ACHN (cell line): ENCODE data around the gene CTCFL.

ENCODE experiments used
- DNase-seq: peaks from one replicate; pipeline ENCODE4 v3.0.0-alpha.2; 2015
- in situ Hi-C: cut with HindIII; loops from 2 replicates; pipeline ENCODE4 v1.10.0; 2017; ENCODE audit warnings: low sequenced_read_pairs, low pct_ligation_motif_present, low pct_unique_long_range_greater_than_20kb

CTCFL gene

DNA sequence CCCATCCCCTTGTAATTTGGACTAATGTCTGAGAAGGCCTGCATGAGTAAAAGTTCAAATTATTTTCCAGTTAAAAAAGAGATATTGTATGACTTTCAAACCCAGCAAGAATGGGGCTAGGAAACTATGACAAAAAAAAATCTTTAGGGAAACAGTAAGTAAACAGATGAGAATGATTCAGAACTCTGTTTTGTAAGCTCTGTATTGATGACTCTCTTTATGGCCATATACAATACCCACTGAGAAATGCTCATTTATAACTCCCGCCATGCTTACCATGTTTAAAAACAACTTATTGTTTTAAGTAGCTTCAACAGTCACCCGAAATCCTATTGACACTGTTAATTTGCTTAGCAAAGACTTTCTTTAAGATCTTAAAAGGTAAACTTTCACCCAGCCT is 18.8 kb upstream of the CTCFL start:
- DNase-seq: no peak
- in situ Hi-C loops: no loop called here

DNA sequence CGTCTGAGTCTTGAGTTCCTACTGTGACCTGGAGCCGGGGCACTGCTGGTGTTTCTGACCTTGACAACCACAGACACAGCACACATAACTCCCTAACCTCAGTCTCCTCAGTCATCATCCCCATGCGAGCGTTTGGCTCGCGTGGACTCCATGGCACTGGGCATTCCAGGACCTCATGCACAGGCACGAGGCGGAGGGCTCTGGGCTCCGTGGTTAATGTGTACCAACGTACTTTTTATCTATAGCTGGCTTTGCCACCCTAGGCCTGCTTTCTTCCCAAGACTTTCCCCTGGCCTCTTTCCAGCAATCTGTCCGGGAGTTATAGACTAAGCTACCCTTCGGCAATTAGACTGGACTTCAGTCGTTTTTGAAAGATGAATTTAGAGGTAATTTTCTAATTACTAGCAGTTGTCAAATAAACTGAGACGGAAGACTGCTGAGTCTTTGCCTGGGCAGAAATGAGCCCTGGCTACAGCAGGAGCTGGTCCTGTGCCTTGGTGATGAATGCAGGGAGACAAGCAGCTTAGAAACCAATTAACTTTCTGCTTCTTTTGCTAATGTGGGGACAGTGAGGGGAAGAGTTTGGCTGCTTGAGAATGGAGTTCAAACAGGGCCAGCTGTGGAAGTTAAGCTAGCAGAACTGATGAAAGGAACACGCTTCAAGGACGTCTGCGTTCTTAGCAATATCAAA is 16.1 kb upstream of the CTCFL start:
- in situ Hi-C loops: no loop called here
- no peak for DNase-seq

DNA sequence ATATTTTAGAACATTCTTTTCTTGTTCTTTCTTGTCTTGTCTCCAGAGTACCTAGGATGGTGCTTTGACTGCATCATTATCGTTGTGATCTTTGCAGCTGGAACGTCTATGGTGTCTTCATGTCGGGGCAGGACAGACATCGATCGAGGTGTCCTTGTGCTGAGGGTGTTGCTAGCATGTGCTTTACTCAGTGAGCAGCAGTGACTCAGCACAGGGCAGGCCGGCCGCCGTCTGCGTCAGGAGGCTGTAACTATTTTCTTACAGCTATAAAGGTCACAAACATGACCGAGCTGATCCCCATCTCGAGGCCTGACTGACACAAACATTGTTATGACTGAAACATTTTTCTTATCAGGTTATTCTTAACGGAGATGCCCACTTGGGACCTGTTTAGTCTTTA is 14.9 kb upstream of the CTCFL start:
- no peak for DNase-seq
- in situ Hi-C loops: no loop called here

DNA sequence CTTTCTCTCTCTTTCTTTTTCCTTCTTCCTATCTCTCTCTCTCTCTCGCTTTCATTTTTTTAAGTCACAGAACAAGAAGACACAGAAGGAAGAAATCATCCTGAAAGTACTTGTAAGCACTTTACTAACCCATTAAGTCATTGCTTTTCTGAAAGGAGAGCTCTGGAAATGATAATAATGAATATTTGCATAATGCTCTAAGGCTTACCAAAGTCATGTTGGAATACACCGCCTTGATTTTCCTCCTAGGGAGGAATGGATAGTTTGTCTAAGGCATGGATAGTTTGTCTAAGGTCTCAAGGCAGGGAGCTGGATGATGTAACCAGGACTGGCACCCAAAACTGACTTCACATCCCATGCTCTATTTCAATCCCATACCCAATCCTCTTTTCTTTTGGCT is 12.9 kb upstream of the CTCFL start:
- DNase-seq: no peak
- in situ Hi-C loops: no loop called here

DNA sequence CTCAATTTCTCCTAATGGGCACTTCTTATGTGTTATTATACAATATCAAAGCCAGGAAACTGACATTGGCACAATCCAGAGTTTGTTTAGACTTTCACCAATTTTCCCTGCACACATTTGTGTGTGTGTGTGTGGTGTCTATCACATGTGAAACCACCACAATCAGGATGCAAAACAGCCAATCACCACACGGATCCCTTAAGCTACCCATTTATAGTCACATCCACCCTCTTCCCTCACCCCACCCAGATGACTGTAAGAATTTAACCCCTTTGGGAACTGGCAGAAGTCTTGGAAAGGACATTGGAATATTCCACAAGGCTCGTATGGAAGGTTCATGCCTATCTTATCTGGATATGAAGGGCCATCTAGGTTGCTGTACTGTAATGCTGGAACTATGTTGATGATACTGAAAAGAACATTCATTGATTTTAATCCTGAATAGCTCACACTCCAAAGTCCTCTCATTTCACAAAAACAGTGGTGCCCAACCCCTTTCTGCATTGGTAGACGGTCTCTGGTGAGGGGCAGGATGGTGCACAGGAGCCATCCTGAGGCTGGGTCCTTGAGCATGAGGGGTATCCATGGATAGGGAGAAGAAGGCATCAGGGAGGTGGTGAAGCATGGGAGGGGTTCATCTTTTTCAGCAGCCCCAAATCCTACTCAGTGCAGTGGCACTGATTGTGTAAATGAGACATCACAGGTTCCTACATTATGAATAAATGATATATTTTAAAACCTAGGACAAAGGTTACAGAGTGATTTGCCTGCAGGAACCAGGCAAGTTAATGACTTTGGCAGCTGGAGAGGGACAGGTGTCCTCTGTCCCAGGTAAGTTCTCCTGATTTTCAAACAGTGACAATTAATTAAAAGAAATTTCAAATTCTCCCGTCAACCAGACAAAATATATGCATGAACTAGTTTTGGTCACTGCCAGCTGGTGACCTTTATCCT is 12.1 kb upstream of the CTCFL start:
- in situ Hi-C loops: no loop called here
- no peak for DNase-seq

DNA sequence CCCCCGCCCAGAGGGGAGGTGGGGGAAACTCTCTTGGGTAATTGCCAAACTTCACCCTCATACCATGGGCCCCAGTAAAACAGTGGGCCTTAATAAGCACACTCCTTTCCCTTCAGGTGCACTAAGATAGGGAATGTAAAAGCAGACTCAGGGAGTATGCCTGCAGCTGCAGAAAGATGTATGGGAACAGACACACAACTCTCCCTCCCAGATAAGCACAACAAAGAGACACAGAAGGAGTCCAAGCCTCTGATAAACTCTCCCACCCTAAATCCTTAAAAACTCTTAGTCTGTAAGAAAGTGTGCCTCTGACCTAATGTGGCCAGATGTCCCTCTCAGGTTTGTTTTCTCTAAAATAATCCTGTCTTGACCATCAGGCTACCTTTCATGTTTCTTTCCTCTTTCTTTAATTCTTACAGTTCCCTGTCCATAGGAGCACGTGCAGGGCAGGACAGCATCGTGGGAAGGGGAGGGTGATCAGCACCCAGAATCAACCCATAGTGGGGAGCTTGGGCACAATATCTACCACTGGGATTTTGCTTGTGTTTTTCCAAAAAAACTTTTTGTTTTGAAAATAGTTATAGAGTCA is 11.3 kb upstream of the CTCFL start:
- no peak for DNase-seq
- in situ Hi-C loops: no loop called here

DNA sequence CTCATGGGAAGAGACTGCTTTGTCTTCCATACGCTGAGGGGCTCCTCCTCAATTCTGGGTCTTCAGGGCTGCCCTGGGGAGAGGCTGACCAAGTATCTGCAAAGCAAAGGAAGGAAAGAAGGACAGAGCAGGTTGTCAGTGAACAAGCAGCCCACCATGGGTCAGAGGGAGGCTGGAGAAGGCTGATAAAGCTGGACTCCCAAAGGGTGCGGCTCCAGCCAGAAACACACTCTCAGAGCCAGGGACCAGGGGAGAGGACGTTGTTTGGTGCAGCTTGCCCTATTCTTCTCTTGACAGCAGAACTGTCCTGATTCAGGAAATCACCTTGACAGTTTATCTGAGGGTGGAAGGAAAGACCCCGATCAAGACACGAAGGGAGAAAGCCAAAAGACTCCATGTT is 10.4 kb upstream of the CTCFL start:
- in situ Hi-C loops: no loop called here
- no peak for DNase-seq

DNA sequence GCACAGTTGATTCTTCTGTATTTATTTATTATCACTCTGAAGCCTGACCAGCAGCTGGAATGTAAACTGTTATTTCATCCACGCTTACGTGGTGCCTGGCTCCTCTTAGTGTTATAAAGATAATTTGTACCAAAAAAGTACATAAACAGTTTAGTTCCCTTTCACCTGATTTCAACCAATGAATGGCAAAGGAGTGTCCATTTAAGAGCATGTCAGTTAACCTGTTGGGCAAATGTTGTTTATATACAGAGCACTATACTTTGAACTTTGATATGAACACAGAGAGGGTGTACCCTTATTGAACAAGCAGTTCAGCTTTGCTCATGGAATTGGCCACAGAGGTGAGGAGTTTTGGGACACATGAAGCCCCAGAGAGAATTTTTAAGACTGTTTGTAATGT is 7.2 kb upstream of the CTCFL start:
- in situ Hi-C loops: no loop called here
- DNase-seq: no peak

DNA sequence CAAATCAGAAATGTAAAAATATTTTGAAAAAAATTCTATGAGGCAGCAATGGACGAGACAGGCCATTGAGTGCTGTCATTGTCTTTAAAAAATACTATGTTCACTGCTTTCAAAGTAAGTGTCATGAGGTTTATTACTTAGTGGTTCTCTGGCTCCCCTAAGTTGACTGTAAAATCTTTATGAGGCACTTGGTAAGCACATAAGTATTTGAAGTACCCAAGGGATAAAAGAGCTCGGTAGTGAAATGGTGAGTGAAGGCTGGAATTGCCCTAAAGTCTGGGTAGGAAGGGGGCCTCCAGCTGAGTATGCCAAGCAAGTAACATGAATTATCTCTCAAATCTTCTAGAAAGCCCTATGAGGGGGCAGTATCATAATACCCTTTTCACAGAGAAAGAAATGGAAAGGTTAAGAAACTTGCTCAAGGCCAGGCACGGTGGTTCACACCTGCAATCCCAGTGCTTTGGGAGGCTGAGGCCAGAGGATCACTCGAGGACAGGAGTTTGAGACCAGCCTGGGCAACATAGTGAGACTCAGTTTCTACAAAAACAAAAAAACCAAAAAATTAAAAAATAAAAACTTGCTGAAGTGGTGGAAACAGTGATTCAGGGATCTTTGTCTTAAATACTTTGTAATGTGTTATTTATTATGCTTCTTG is 5.5 kb upstream of the CTCFL start:
- in situ Hi-C loops: no loop called here
- DNase-seq: no peak

DNA sequence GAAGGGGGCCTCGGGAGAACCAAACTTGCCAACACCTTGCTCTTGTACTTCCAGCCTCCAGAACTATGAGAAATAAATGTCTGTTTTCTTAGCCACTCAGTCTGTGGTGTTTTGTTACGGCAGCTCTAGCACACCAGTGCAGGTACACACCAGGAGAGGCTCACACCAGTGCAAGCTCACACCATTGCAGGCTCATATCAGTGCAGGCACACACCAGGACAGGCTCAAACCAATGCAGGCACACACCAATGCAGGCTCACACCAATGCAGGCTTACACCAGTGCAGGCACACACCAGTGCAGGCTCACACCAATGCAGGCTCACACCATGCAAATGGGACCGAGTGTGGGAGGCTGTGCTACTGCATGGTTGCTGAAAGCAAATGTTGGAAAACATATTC is 4.9 kb upstream of the CTCFL start:
- in situ Hi-C loops: no loop called here
- no peak for DNase-seq

DNA sequence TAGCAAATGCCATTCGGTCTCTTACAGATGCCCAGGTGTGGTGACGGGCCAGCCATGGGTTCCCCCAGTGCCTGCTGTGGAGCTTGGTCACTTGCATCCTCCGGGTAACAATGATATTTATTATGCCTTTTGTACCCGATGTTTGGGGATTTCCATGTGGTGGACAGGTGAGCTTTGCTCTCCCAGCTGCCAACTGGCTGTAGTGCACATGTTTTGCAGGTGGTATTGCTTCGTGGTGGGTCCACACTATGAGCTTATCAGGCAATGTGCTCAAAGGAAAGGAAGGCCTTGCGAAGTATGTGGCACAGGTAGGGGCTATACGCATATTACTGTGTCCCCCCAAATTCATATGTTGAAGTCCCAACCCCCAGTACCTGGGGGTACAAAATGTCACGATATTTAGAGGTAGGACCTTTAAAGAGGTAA is 4.2 kb upstream of the CTCFL start:
- no peak for DNase-seq
- in situ Hi-C loops: no loop called here

DNA sequence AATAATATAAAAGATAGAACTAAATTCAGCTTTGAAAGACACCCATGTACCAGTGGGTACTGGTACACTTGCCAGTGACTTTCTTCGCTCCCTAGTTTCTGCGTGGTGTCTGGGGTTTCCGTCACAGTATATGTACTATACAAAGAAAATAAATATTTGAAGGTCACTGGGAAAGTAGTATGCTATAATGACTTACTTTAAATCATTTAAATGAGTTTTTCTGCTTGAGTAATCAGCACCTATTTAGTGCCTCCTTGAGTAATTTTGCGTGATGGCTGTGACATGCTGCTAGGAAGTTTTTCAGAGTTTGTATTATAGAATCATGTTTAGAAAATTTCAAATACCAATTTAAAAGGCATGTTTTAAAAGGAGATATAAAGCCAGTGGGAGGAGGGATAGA is 3.2 kb upstream of the CTCFL start:
- no peak for DNase-seq
- in situ Hi-C loops: no loop called here

DNA sequence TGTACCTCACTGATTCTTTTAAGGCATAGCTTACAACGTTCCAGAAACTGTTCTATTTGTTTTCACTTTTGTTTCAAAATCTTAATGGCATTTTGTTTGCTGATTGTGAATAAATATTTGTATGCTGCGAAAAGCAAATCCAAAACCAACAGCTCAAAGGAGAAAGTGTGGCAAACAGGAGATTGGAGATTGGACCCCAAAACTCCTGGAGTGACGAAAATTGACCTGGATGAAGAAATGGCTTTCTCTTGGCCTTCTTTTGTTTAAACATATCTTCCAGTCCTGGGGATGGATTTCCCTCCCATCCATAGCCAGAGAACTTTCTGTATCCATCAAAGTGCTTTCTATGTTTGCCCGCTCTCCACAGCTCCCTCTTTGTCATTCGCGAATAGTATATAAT is 2.8 kb upstream of the CTCFL start:
- in situ Hi-C loops: no loop called here
- no peak for DNase-seq

DNA sequence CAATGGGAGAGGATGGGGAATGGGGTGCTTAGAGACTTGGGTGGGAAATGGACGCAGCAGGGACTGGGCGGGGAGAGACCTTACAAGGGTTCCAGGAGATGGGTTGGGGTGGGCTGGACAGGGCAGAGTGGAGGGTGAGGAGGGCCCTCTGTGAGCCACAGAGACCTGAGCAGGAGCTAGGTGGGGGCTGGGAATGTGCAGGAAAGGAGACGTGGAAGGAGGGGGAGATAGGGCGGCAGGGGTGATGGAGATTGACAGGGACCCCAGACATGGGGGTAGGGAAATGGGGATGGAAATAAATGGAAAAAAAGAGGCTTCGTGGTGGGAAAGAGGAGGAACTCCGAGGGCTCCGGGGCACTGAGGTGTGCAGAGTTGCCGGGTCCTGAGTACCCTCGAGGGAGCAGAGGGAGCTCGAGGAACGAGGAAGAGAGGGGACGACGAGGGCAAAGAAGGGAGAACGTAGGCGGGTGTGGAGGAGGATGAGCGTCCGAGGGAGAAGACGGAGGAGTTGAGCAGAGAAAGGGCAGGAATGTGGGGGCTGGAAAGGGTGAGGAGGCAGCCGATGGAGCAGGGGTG is 2.0 kb upstream of the CTCFL start:
- no peak for DNase-seq
- in situ Hi-C loops: no loop called here

DNA sequence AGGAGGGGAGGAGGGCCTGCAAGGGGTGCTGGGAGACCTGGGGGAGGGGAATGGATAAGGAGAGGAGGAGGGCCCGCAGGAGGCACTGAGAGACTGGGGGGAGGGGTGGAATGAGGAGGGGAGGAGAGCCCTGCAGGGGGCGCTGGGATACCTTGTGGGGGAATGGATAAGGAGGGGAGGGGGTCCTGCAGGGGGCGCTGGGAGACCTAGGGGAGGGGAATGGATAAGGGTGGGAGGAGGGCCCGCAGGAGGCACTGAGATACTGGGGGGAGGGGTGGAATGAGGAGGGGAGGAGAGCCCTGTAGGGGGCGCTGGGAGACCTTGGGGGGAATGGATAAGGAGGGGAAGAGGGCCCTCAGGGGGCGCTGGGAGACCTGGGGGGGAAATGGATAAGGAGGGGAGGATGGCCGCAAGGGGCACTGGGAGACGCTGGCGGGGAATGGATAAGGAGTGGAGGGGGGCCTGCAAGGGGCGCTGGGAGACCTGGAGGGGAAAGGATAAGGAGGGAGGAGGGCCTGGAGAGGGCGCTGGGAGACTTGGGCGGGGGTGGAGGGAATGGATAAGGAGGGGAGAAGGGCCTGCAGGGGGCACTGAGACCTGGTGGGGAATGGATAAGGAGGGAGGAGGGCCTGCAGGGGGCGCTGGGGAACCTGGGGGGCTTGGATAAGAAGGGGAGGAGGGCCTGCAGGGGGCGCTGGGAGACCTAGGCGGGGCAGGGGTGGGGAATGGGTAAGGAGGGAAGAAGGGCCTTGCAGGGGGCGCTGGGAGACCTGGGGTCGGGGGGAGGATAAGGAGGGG is 1.3 kb upstream of the CTCFL start:
- in situ Hi-C loops: no loop called here
- DNase-seq: peak; percentile 40

DNA sequence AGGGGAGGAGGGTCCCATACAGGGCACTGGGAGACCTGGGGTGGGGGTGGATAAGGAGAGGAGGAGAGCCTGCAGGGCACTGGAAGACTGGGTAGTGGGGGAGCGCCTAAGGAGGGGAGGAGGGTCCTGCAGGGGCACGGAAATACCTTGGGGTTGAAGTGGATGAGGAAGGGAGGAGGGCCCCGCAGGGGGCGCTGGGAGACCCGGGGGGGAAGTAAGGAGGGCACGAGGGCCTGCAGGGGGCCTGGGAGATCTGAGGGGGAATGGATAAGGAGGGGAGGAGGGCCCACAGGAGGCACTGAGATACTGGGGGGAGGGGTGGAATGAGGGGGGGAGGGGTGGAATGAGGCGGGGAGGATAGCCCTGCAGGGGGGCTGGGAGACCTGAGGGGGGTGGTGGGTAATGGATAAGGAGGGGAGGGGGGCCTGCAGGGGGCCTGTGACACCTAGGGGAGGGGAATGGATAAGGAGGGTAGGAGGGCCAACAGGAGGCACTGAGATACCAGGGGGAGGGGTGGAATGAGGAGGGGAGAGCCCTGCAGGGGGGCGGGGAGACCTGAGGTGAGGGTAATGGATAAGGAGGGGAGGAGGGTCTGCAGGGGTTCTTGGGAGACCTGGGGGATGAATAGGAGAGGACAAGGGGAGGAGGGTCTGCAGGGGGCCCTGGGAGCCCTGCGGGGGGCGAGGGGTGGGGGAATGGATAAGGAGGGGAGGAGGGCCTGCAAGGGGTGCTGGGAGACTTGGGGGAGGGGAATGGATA is 567 bp upstream of the CTCFL start:
- DNase-seq: no peak
- in situ Hi-C loops: no loop called here

DNA sequence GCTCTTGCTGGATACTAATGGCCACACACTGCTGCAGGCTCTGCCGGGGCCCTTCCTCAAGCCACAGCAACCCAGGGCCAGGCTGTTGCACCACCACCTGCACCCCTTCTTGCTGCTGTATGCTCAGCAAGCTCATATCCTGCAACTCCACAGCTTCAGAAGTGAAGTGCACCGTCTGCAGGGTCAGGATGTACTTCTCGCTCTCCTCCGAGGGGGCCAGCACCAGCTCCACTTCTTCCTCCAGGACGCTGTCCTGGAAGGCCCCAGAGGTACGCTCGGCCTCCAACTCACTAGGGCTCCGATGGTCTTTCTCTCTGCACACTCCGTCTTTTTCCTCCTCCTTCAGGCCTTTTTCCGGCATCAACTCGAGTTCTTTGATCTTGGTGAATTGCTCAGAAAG is 1.2 kb downstream of the CTCFL start:
- in situ Hi-C loops: no loop called here
- no peak for DNase-seq
